Endodermal cell (in vitro differentiated cells): Measurements from ENCODE around the gene RXRA. TPM values are rescaled to one million over a fixed set of nuclear protein-coding genes. Genes with fewer than 3 reads are reported as not detected.

Source experiments
- DNase-seq: peaks from one replicate; pipeline ENCODE4 v3.0.0-alpha.2; 2017
- H3K27ac ChIP-seq: 2 replicates; pipeline ENCODE4 v1.5.1; 2013; ENCODE audit warnings: mild to moderate bottlenecking, low read depth, low read length, moderate library complexity
- H3K27me3 ChIP-seq: 2 replicates; pipeline ENCODE4 v1.6.1; 2013; ENCODE audit warnings: mild to moderate bottlenecking, low read length, moderate library complexity; ENCODE audit not compliant: insufficient read depth, control insufficient read depth, poor library complexity, severe bottlenecking
- H3K36me3 ChIP-seq: 2 replicates; pipeline ENCODE4 v1.7.0; 2013; ENCODE audit warnings: mild to moderate bottlenecking, low read length, moderate library complexity; ENCODE audit not compliant: control insufficient read depth, insufficient read depth
- H3K4me1 ChIP-seq: one replicate; pipeline ENCODE4 v1.7.0; 2013; ENCODE audit warnings: low read length; ENCODE audit not compliant: control insufficient read depth, insufficient read depth
- H3K4me3 ChIP-seq: 2 replicates; pipeline ENCODE4 v1.5.1; 2013; ENCODE audit warnings: mild to moderate bottlenecking, low read length, moderate library complexity
- H3K9ac ChIP-seq: 2 replicates; pipeline ENCODE4 v1.6.1; 2013; ENCODE audit warnings: mild to moderate bottlenecking, low read length, moderate library complexity; ENCODE audit not compliant: poor library complexity, severe bottlenecking; ENCODE audit errors: extremely low read depth
- H3K9me3 ChIP-seq: 2 replicates; pipeline ENCODE4 v1.6.1; 2013; ENCODE audit warnings: mild to moderate bottlenecking, low read length, moderate library complexity; ENCODE audit not compliant: control insufficient read depth
- H3K27ac Mint-ChIP-seq: 2 replicates; pipeline ENCODE4 v1.8.0; 2020; ENCODE audit warnings: mixed read lengths
- H3K27me3 Mint-ChIP-seq: 2 replicates; pipeline ENCODE4 v1.8.0; 2021; ENCODE audit warnings: mild to moderate bottlenecking, mixed read lengths; ENCODE audit not compliant: insufficient read depth
- H3K36me3 Mint-ChIP-seq: 2 replicates; pipeline ENCODE4 v1.8.0; 2020; ENCODE audit warnings: low read depth, mixed read lengths
- H3K4me1 Mint-ChIP-seq: 2 replicates; pipeline ENCODE4 v1.8.0; 2020; ENCODE audit warnings: mixed read lengths
- H3K4me3 Mint-ChIP-seq: 2 replicates; pipeline ENCODE4 v1.8.0; 2020; ENCODE audit warnings: mild to moderate bottlenecking, moderate library complexity, mixed read lengths
- H3K9me3 Mint-ChIP-seq: 2 replicates; pipeline ENCODE4 v1.8.0; 2020; ENCODE audit warnings: mild to moderate bottlenecking, mixed read lengths
- CTCF ChIP-seq: fragments of 200-600 bp; sonication (generic); conservative IDR thresholded peaks from 2 replicates; pipeline ENCODE4 v1.5.0; 2021; ENCODE audit warnings: antibody characterized with exemption, mild to moderate bottlenecking
- WGBS, 2 experiments: methylation state at CpG; one replicate each; pipeline versions ENCODE4 v1.1.5 to v1.1.7; 2013; ENCODE audit warnings: missing lambda C conversion rate in 2 of 2, mixed read lengths in 1 of 2; ENCODE audit not compliant: insufficient coverage in 1 of 2, insufficient read length in 1 of 2; 5-methylcytosine and 5-hydroxymethylcytosine counted together
- total RNA-seq, 2 donors: library from RNA; stranded (reverse); fragmentation: NEBNext Ultra II Directional in 1 of 2; extraction: Animal tissue kit (Norgen Biotek cat#: 25700) in 1 of 2; gene quantifications; 2 replicates in 1 of 2; 3 replicates in 1 of 2; pipeline ENCODE4 v1.2.1, GENCODE V29; 2021

The RXRA gene
- total RNA-seq, 2 donors from 2014 or later = 58.3 to 70.6 TPM

- Histone ChIP-seq H3K27me3 (no peaks in the 10 kb centered on the region), H3K9me3 (no peaks in the 10 kb centered on the region), H3K9ac (no peak overlapping the region), H3K4me1 (no peaks in the 10 kb centered on the region), H3K27ac (peak overlapping the region; percentile 51), H3K36me3 (no peaks in the 10 kb centered on the region), H3K4me3 (no peak overlapping the region)
- no peak for DNase-seq
- Mint-ChIP-seq H3K36me3 (no peaks in the 10 kb centered on the region), H3K9me3 (no peaks in the 10 kb centered on the region), H3K27me3 (no peaks in the 10 kb centered on the region), H3K4me3 (no peak overlapping the region), H3K4me1 (peaks cover 6% of the 10 kb centered on the region), H3K27ac (peak overlapping the region; percentile 85)
- 88 to 92% methylated on average over 17 to 27 of the region's 27 CpGs for WGBS, 2 experiments
- TF ChIP-seq CTCF = no peak
These were observed 50.3 kb downstream of the RXRA start for GRCh38 chr9:134376386-134377142.

- Histone ChIP-seq H3K27me3 (no peaks in the 10 kb centered on the region), H3K4me3 (no peak overlapping the region), H3K36me3 (no peaks in the 10 kb centered on the region), H3K9ac (no peak overlapping the region), H3K4me1 (no peaks in the 10 kb centered on the region), H3K9me3 (no peaks in the 10 kb centered on the region), H3K27ac (no peak overlapping the region)
- Mint-ChIP-seq H3K4me3 (no peak overlapping the region), H3K9me3 (no peaks in the 10 kb centered on the region), H3K27ac (no peak overlapping the region), H3K4me1 (peaks cover 6% of the 10 kb centered on the region), H3K27me3 (no peaks in the 10 kb centered on the region), H3K36me3 (no peaks in the 10 kb centered on the region)
- WGBS, 2 experiments = 96 to 98% methylated on average over 6 to 8 of the region's 8 CpGs
- no peak for DNase-seq
- TF ChIP-seq CTCF = no peak
These were observed 50.9 kb downstream of the RXRA start for GRCh38 chr9:134377143-134377484.

- H3K27ac ChIP-seq = no peak overlapping the region
- no peaks in the 10 kb centered on the region for H3K4me1 ChIP-seq
- H3K9me3 ChIP-seq = no peaks in the 10 kb centered on the region
- no peak overlapping the region for H3K9ac ChIP-seq
- H3K4me3 Mint-ChIP-seq = no peak overlapping the region
- H3K9me3 Mint-ChIP-seq = no peaks in the 10 kb centered on the region
- H3K4me1 Mint-ChIP-seq = peaks cover 6% of the 10 kb centered on the region
- TF ChIP-seq CTCF = no peak
- H3K27me3 ChIP-seq = no peaks in the 10 kb centered on the region
- H3K27me3 Mint-ChIP-seq = no peaks in the 10 kb centered on the region
- no peak overlapping the region for H3K4me3 ChIP-seq
- 86% methylated on average over 12 to 17 of the region's 17 CpGs for WGBS, 2 experiments
- DNase-seq = no peak
- no peaks in the 10 kb centered on the region for H3K36me3 ChIP-seq
- no peaks in the 10 kb centered on the region for H3K36me3 Mint-ChIP-seq
- no peak overlapping the region for H3K27ac Mint-ChIP-seq
These were observed 51.7 kb downstream of the RXRA start for GRCh38 chr9:134377976-134378375.
